GM19023 (cell line): Measurements from ENCODE around the gene MCM10.
"Not testable (repeated sequence)": the region's sequence is repeated elsewhere in the genome, so short reads cannot be mapped to it uniquely, and the experiment has no call there.

Source experiments
- ATAC-seq: cut with Tn5 transposase; IDR thresholded peaks from one replicate; pipeline ENCODE4 v1.9.1; 2021; ENCODE audit warnings: mild to moderate bottlenecking, moderate library complexity; ENCODE audit not compliant: unreplicated experiment

MCM10 gene

GRCh38 chr10:13219685-13220670, 58.6 kb downstream of the MCM10 start:
- no peak for ATAC-seq

- ATAC-seq: no peak
These were observed 60.2 kb downstream of the MCM10 start for GRCh38 chr10:13221572-13221971.

- no peak for ATAC-seq
These were observed 60.8 kb downstream of the MCM10 start for GRCh38 chr10:13222151-13222550.

- no peak for ATAC-seq
These were observed 61.2 kb downstream of the MCM10 start for GRCh38 chr10:13222566-13222965.

GRCh38 chr10:13223241-13223640, 61.9 kb downstream of the MCM10 start:
- ATAC-seq: no peak

GRCh38 chr10:13224210-13224995, 63.0 kb downstream of the MCM10 start:
- ATAC-seq: no peak

GRCh38 chr10:13225601-13226000, 64.2 kb downstream of the MCM10 start:
- ATAC-seq: no peak

GRCh38 chr10:13227031-13227430, 65.7 kb downstream of the MCM10 start:
- ATAC-seq: no peak

- no peak for ATAC-seq
These were observed 69.8 kb downstream of the MCM10 start for GRCh38 chr10:13231190-13231589.

- ATAC-seq: no peak
These were observed 70.5 kb downstream of the MCM10 start for GRCh38 chr10:13231808-13232207.

- no peak for ATAC-seq
These were observed 72.0 kb downstream of the MCM10 start for GRCh38 chr10:13233358-13233757.

GRCh38 chr10:13234172-13234571, 72.8 kb downstream of the MCM10 start, which contains the start of gene UCMA:
UCMA (minus strand) TSS chr10:13234374; CDS start chr10:13234258, 116 bp downstream.
- no peak for ATAC-seq

GRCh38 chr10:13234736-13235135, 73.4 kb downstream of the MCM10 start:
- not testable (repeated sequence) for ATAC-seq

- ATAC-seq: no peak
These were observed 75.3 kb downstream of the MCM10 start for GRCh38 chr10:13236638-13237037.

- no peak for ATAC-seq
These were observed 77.1 kb downstream of the MCM10 start for GRCh38 chr10:13238271-13239077.

GRCh38 chr10:13239923-13240322, 78.6 kb downstream of the MCM10 start:
- ATAC-seq: no peak

GRCh38 chr10:13241613-13242012, 80.3 kb downstream of the MCM10 start:
- ATAC-seq: no peak

GRCh38 chr10:13242260-13242659, 80.9 kb downstream of the MCM10 start:
- not testable (repeated sequence) for ATAC-seq

- no peak for ATAC-seq
These were observed 85.9 kb downstream of the MCM10 start for GRCh38 chr10:13247246-13247645.

GRCh38 chr10:13247784-13248183, 86.4 kb downstream of the MCM10 start:
- no peak for ATAC-seq

GRCh38 chr10:13253726-13254125, 92.4 kb downstream of the MCM10 start:
- no peak for ATAC-seq
